Raji (cell line): Measurements from ENCODE around the gene RHBG.

Source experiments
- POLR2A ChIP-seq: IDR thresholded peaks from 2 replicates; pipeline ENCODE4 v1.6.1; 2011; ENCODE audit warnings: low read depth, low read length, control low read depth; ENCODE audit not compliant: insufficient read depth

Gene RHBG

GRCh38 chr1:156378557-156378956 is 9.5 kb downstream of the RHBG start:
- no peak for TF ChIP-seq POLR2A

GRCh38 chr1:156379420-156380165 is 10.6 kb downstream of the RHBG start:
- no peak for TF ChIP-seq POLR2A

- no peak for TF ChIP-seq POLR2A
Measured at GRCh38 chr1:156382561-156382960, 13.6 kb downstream of the RHBG start.

- TF ChIP-seq POLR2A: no peak
Measured at GRCh38 chr1:156383023-156383422, 14.0 kb downstream of the RHBG start.

GRCh38 chr1:156384007-156384406 is 15.0 kb downstream of the RHBG start:
- TF ChIP-seq POLR2A: no peak

GRCh38 chr1:156384658-156385057 is 15.6 kb downstream of the RHBG start:
- no peak for TF ChIP-seq POLR2A

GRCh38 chr1:156385534-156386031 is 16.6 kb downstream of the RHBG start:
- no peak for TF ChIP-seq POLR2A

- no peak for TF ChIP-seq POLR2A
Measured at GRCh38 chr1:156386134-156386901, 17.3 kb downstream of the RHBG start.

- TF ChIP-seq POLR2A: no peak
Measured at GRCh38 chr1:156386949-156387869, 18.2 kb downstream of the RHBG start.

- TF ChIP-seq POLR2A: no peak
Measured at GRCh38 chr1:156387870-156388173, 18.8 kb downstream of the RHBG start.

- no peak for TF ChIP-seq POLR2A
Measured at GRCh38 chr1:156388174-156389137, 19.4 kb downstream of the RHBG start.

GRCh38 chr1:156389311-156389710 is 20.3 kb downstream of the RHBG start:
- TF ChIP-seq POLR2A: no peak

GRCh38 chr1:156390469-156391365 is 21.7 kb downstream of the RHBG start:
- no peak for TF ChIP-seq POLR2A
